Neuronal stem cell (in vitro differentiated cells): ENCODE data around the gene PTAFR.

ENCODE experiments used
- DNase-seq: peaks from one replicate; pipeline ENCODE4 v3.0.0-alpha.2; 2013; ENCODE audit warnings: low spot score
- H2AFZ ChIP-seq: one replicate; pipeline ENCODE4 v1.6.1; 2013; ENCODE audit warnings: mild to moderate bottlenecking, low read length, inconsistent platforms
- H2AK5ac ChIP-seq: 2 replicates; pipeline ENCODE4 v1.6.1; 2013; ENCODE audit warnings: low read depth, mild to moderate bottlenecking, inconsistent platforms, low read length, moderate library complexity, mixed read lengths
- H2BK120ac ChIP-seq: 2 replicates; pipeline ENCODE4 v1.6.1; 2013; ENCODE audit warnings: low read depth, mild to moderate bottlenecking, inconsistent platforms, low read length, moderate library complexity, mixed read lengths
- H2BK12ac ChIP-seq: one replicate; pipeline ENCODE4 v1.6.1; 2013; ENCODE audit warnings: low read length, inconsistent platforms
- H2BK15ac ChIP-seq: 2 replicates; pipeline ENCODE4 v1.6.1; 2013; ENCODE audit warnings: mild to moderate bottlenecking, low read length, inconsistent platforms, mixed read lengths
- H2BK5ac ChIP-seq: one replicate; pipeline ENCODE4 v1.6.1; 2013; ENCODE audit warnings: inconsistent platforms, mild to moderate bottlenecking, low read length, moderate library complexity
- H3K14ac ChIP-seq: one replicate; pipeline ENCODE4 v1.6.1; 2013; ENCODE audit warnings: low read length, inconsistent platforms
- H3K18ac ChIP-seq: 2 replicates; pipeline ENCODE4 v1.6.1; 2013; ENCODE audit warnings: low read length, inconsistent platforms
- H3K23ac ChIP-seq: 2 replicates; pipeline ENCODE4 v1.6.1; 2013; ENCODE audit warnings: low read depth, mild to moderate bottlenecking, mixed read lengths, low read length, inconsistent platforms; ENCODE audit not compliant: poor library complexity
- H3K27ac ChIP-seq: replicated peaks from 3 replicates; pipeline ENCODE4 v1.5.1; 2013; ENCODE audit warnings: low read length, inconsistent platforms
- H3K27me3 ChIP-seq, 3 experiments: 2 replicates each; pipeline ENCODE4 v1.6.1; 2013; ENCODE audit warnings: low read length in 3 of 3, mild to moderate bottlenecking in 2 of 3, inconsistent platforms in 1 of 3, low read depth in 1 of 3, mixed read lengths in 1 of 3, moderate library complexity in 1 of 3; ENCODE audit not compliant: control insufficient read depth in 3 of 3, insufficient read depth in 3 of 3
- H3K36me3 ChIP-seq, 2 donors: replicated peaks in 1 of 2; 2 replicates each; pipeline ENCODE4 v1.6.1; 2013; ENCODE audit warnings: low read length in 2 of 2; ENCODE audit not compliant: control insufficient read depth in 2 of 2, insufficient read depth in 2 of 2
- H3K4ac ChIP-seq: 2 replicates; pipeline ENCODE4 v1.6.1; 2013; ENCODE audit warnings: inconsistent platforms, mild to moderate bottlenecking, low read length, moderate library complexity
- H3K4me1 ChIP-seq, 2 donors: 1 replicate in 1 of 2; 2 replicates in 1 of 2; pipeline ENCODE4 v1.6.1; 2013; ENCODE audit warnings: low read length in 2 of 2, low read depth in 1 of 2; ENCODE audit not compliant: control insufficient read depth in 2 of 2, insufficient read depth in 1 of 2
- H3K4me2 ChIP-seq: one replicate; pipeline ENCODE4 v1.6.1; 2013; ENCODE audit warnings: mild to moderate bottlenecking, low read length, inconsistent platforms; ENCODE audit not compliant: insufficient read depth, poor library complexity, severe bottlenecking
- H3K4me3 ChIP-seq, 2 donors: 2 replicates each; pipeline ENCODE4 v1.5.1; 2013; ENCODE audit warnings: low read length in 2 of 2, mild to moderate bottlenecking in 2 of 2, inconsistent platforms in 1 of 2, moderate library complexity in 1 of 2
- H3K79me1 ChIP-seq: one replicate; pipeline ENCODE4 v1.6.1; 2013; ENCODE audit warnings: low read depth, mild to moderate bottlenecking, inconsistent platforms, low read length, moderate library complexity
- H3K9ac ChIP-seq: one replicate; pipeline ENCODE4 v1.6.1; 2013; ENCODE audit warnings: mild to moderate bottlenecking, low read depth, low read length, inconsistent platforms; ENCODE audit not compliant: poor library complexity
- H3K9me3 ChIP-seq, 2 donors: replicated peaks in 1 of 2; 2 replicates each; pipeline versions ENCODE3 to v1.6.1; 2013; ENCODE audit warnings: low read length in 2 of 2, mild to moderate bottlenecking in 2 of 2, inconsistent platforms in 1 of 2, low read depth in 1 of 2, mixed read lengths in 1 of 2, moderate library complexity in 1 of 2; ENCODE audit not compliant: control insufficient read depth in 2 of 2, insufficient read depth in 1 of 2
- H4K8ac ChIP-seq: one replicate; pipeline ENCODE4 v1.6.1; 2013; ENCODE audit warnings: low read depth, mild to moderate bottlenecking, inconsistent platforms, low read length, moderate library complexity
- H4K91ac ChIP-seq: one replicate; pipeline ENCODE4 v1.6.1; 2013; ENCODE audit warnings: low read length, low read depth, mild to moderate bottlenecking, inconsistent platforms; ENCODE audit not compliant: poor library complexity
- WGBS, 2 donors: extraction: QIAGEN DNeasy Blood & Tissue Kit; methylation state at CpG; one replicate each; pipeline ENCODE4 v1.1.7; 2013; ENCODE audit warnings: missing lambda C conversion rate in 2 of 2, mixed read lengths in 1 of 2; ENCODE audit not compliant: insufficient read length in 2 of 2, insufficient replicate concordance in 1 of 2; ENCODE audit errors: extremely low coverage in 2 of 2; 5-methylcytosine and 5-hydroxymethylcytosine counted together

The PTAFR gene

DNA sequence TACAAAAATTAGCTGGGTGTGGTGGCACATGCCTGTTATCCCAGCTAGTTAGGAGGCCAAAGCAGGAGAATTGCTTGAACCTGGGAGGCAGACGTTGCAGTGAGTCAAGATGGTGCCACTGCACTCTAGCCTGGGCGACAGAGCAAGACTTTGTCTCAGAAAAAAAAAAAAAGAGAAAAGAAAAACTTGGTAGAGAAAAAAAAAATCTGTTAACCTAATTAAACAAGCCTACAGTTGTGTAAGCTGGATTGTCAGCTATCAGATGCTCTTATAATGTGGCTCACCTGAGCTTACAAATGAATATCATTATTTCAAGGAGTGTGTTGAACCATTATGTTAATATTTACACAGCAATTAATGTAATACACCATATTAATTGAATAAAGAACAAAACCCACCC lies 61.6 kb downstream of the PTAFR start:
- no peak overlapping the region for H3K14ac ChIP-seq
- H3K18ac ChIP-seq = no peak overlapping the region
- no peak overlapping the region for H3K4ac ChIP-seq
- H3K4me2 ChIP-seq = no peak overlapping the region
- peaks cover 0 to 3% (median 0%) of the 10 kb centered on the region in 3 experiments for H3K27me3 ChIP-seq
- H3K4me1 ChIP-seq = no peaks in the 10 kb centered on the region
- no peak overlapping the region for H3K4me3 ChIP-seq
- no CpG with 5 or more reads among the region's 2 CpGs for WGBS, 2 donors
- H3K23ac ChIP-seq = no peak overlapping the region
- H2BK15ac ChIP-seq = no peak overlapping the region
- H2AFZ ChIP-seq = no peak overlapping the region
- H2BK12ac ChIP-seq = no peak overlapping the region
- no peak overlapping the region for H4K91ac ChIP-seq
- no peak overlapping the region for H2AK5ac ChIP-seq
- DNase-seq = no peak
- no peak overlapping the region for H2BK120ac ChIP-seq
- H3K9ac ChIP-seq = no peak overlapping the region
- no peak overlapping the region for H4K8ac ChIP-seq
- no peaks in the 10 kb centered on the region for H3K79me1 ChIP-seq
- no peak overlapping the region for H2BK5ac ChIP-seq
- H3K36me3 ChIP-seq = no peaks in the 10 kb centered on the region
- H3K27ac ChIP-seq = no peak overlapping the region
- H3K9me3 ChIP-seq = no peaks in the 10 kb centered on the region

DNA sequence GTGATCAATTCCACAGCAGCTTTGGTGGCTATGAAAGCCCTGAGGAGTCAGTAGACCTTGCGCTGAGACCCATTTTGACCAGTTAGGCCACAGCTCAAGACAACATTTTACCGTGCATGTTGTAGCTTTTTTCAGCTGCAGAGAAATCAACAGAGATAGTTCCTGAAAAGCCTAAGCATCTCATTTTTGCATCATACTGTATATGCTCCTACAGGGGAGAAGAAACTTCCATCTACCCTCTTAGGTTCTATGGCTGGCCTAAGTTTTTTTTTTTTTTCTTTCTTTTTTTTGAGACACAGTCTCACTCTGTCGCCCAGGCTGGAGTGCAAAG lies 63.3 kb downstream of the PTAFR start:
- H3K18ac ChIP-seq = no peak overlapping the region

DNA sequence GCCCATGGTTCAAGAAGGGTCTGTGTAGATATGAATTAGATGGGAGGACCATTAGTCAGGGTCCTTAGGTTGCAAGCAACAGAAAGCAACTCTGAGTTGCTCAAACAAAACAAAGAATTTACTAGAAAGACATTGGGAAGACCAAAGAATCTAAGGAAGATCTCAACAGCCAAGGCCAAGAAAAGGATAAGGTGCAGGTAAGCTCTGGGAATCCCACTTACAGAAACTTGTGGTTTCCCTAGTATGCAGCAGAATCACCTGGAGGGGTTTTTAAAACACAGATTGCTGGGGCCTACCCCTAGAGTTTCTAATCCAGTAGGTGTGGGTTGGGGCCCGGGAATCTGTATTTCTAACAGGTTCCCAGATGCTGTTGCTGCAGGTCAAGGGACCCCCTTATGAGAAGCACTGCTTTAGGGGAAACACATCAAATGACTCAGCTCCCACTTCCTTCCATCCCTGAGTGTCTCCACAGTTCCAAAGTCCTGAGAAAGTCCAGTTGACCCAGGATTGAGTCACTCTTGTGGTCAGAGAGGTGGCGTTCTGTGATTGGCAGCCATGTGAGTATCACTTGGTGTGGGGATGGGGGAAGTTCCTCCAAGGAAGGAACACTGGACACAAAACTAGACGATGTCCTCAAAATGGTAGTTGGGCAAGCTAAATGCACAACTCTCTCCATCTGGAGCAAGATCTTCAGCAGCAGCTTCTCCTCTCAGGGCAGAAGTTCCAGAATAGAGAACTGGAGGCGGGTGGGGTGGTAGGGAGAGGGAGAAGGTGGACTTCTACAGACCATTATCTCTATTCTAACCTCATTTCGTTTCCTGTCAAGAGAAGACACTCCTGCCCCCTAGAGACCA lies 63.9 kb downstream of the PTAFR start:
- H3K4ac ChIP-seq = no peak overlapping the region
- H3K9me3 ChIP-seq = no peaks in the 10 kb centered on the region
- no peak for DNase-seq
- peak overlapping the region; percentile 34 for H3K9ac ChIP-seq
- no peak overlapping the region for H2AFZ ChIP-seq
- H2BK12ac ChIP-seq = no peak overlapping the region
- no peak overlapping the region for H2BK5ac ChIP-seq
- H3K14ac ChIP-seq = no peak overlapping the region
- no peak overlapping the region for H4K8ac ChIP-seq
- no peak overlapping the region for H4K91ac ChIP-seq
- no peak overlapping the region for H3K4me2 ChIP-seq
- no peak overlapping the region for H3K4me3 ChIP-seq
- no peak overlapping the region for H2BK15ac ChIP-seq
- H2BK120ac ChIP-seq = no peak overlapping the region
- H3K27me3 ChIP-seq = peaks cover 0 to 12% (median 0%) of the 10 kb centered on the region in 3 experiments
- WGBS, 2 donors = no CpG with 5 or more reads among the region's 5 CpGs
- no peak overlapping the region for H3K23ac ChIP-seq
- no peak overlapping the region for H2AK5ac ChIP-seq
- H3K4me1 ChIP-seq = no peaks in the 10 kb centered on the region
- H3K36me3 ChIP-seq = no peaks in the 10 kb centered on the region
- no peak overlapping the region for H3K18ac ChIP-seq
- no peak overlapping the region for H3K27ac ChIP-seq
- no peaks in the 10 kb centered on the region for H3K79me1 ChIP-seq

More for the DNA sequence above, 63.3 kb downstream of the PTAFR start:
- H3K79me1 ChIP-seq = no peaks in the 10 kb centered on the region
- H3K4me1 ChIP-seq = no peaks in the 10 kb centered on the region
- no CpG with 5 or more reads among the region's 3 CpGs for WGBS, 2 donors
- no peak overlapping the region for H2BK12ac ChIP-seq
- H2AK5ac ChIP-seq = no peak overlapping the region
- H2AFZ ChIP-seq = no peak overlapping the region
- H3K9ac ChIP-seq = no peak overlapping the region
- H2BK120ac ChIP-seq = no peak overlapping the region
- no peak overlapping the region for H3K4ac ChIP-seq
- H3K27me3 ChIP-seq = peaks cover 0 to 7% (median 0%) of the 10 kb centered on the region in 3 experiments
- no peaks in the 10 kb centered on the region for H3K36me3 ChIP-seq
- no peak overlapping the region for H3K14ac ChIP-seq
- no peak overlapping the region for H4K8ac ChIP-seq
- no peak overlapping the region for H3K23ac ChIP-seq
- no peak overlapping the region for H3K4me3 ChIP-seq
- H3K9me3 ChIP-seq = no peaks in the 10 kb centered on the region
- H3K4me2 ChIP-seq = no peak overlapping the region
- no peak overlapping the region for H3K27ac ChIP-seq
- DNase-seq = no peak
- no peak overlapping the region for H4K91ac ChIP-seq
- no peak overlapping the region for H2BK5ac ChIP-seq
- H2BK15ac ChIP-seq = no peak overlapping the region

DNA sequence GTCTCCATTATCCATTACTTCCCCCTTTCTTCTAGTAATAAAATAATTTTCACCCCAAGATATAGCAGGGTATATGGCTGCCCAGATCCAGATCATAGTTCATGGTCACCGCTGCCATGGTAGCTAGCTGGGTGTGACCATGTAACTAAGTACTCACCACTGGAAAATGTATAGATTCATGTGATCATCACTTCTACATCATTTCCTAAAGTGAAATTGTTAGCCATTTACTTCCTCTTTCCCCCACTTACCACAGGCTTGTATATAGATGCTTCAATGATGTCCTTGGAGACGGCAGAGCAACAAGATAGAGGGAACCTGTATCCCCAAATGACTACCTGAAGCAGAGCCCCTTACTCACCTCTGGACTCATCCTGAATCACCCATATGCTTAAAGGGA lies 65.3 kb downstream of the PTAFR start:
- Histone ChIP-seq H3K9ac (no peak overlapping the region), H3K23ac (no peak overlapping the region), H2BK120ac (no peak overlapping the region), H3K27me3 (peaks cover 0 to 10% (median 0%) of the 10 kb centered on the region in 3 experiments), H2AFZ (no peak overlapping the region), H3K79me1 (no peaks in the 10 kb centered on the region), H4K91ac (no peak overlapping the region), H3K4me3 (no peak overlapping the region), H2BK15ac (no peak overlapping the region), H4K8ac (no peak overlapping the region), H3K18ac (no peak overlapping the region), H3K36me3 (no peaks in the 10 kb centered on the region), H3K27ac (no peak overlapping the region), H2BK5ac (no peak overlapping the region), H3K9me3 (no peaks in the 10 kb centered on the region), H3K4me2 (no peak overlapping the region), H2BK12ac (no peak overlapping the region), H3K14ac (no peak overlapping the region), H3K4ac (no peak overlapping the region), H3K4me1 (no peaks in the 10 kb centered on the region), H2AK5ac (no peak overlapping the region)
- DNase-seq = no peak
- no CpG with 5 or more reads among the region's 2 CpGs for WGBS, 2 donors
